Activated T-cell treated with anti-CD3 and anti-CD28 coated beads, Interleukin-2, amount 50 U/mL, for 4 hours (primary cell): ENCODE data around the gene VEGFC. TPM values are rescaled to one million over a fixed set of nuclear protein-coding genes. Genes with fewer than 3 reads are reported as not detected.

Source experiments
- ATAC-seq, 2 donors: fragments of 200-7000 bp; cut with Tn5 transposase; one replicate each; pipeline ENCODE4 v1.10.0; 2021
- DNase-seq: peaks from one replicate; pipeline ENCODE4 v3.0.0-alpha.2; 2020
- H3K27me3 Mint-ChIP-seq: one replicate; pipeline ENCODE4 v1.8.0; 2021; ENCODE audit warnings: low read depth, mixed read lengths
- H3K36me3 Mint-ChIP-seq: one replicate; pipeline ENCODE4 v1.8.0; 2022; ENCODE audit warnings: mixed read lengths; ENCODE audit not compliant: insufficient read depth
- H3K4me1 Mint-ChIP-seq: one replicate; pipeline ENCODE4 v1.8.0; 2021; ENCODE audit warnings: low read depth, mixed read lengths
- H3K4me3 Mint-ChIP-seq: one replicate; pipeline ENCODE4 v1.8.0; 2021; ENCODE audit warnings: mild to moderate bottlenecking, moderate library complexity, mixed read lengths
- H3K9me3 Mint-ChIP-seq: one replicate; pipeline ENCODE4 v1.8.0; 2021; ENCODE audit warnings: mixed read lengths
- total RNA-seq, 3 donors: library from RNA; stranded (reverse); gene quantifications; one replicate each; pipeline ENCODE4 v1.2.1, GENCODE V29; 2021

The VEGFC gene
- total RNA-seq, 3 donors from 2014 or later = 0.11 to 0.14 TPM; not detected in 1

GRCh38 chr4:176729489-176729888, 63.2 kb downstream of the VEGFC start:
- no peak for DNase-seq
- no peaks in the 10 kb centered on the region for H3K4me1 Mint-ChIP-seq
- no peak for ATAC-seq
- H3K36me3 Mint-ChIP-seq = no peaks in the 10 kb centered on the region
- H3K27me3 Mint-ChIP-seq = no peaks in the 10 kb centered on the region
- H3K9me3 Mint-ChIP-seq = no peaks in the 10 kb centered on the region
- H3K4me3 Mint-ChIP-seq = no peak overlapping the region

GRCh38 chr4:176726803-176727202, 65.9 kb downstream of the VEGFC start:
- DNase-seq = no peak
- no peaks in the 10 kb centered on the region for H3K4me1 Mint-ChIP-seq
- no peaks in the 10 kb centered on the region for H3K36me3 Mint-ChIP-seq
- ATAC-seq = no peak
- no peaks in the 10 kb centered on the region for H3K9me3 Mint-ChIP-seq
- H3K4me3 Mint-ChIP-seq = no peak overlapping the region
- H3K27me3 Mint-ChIP-seq = no peaks in the 10 kb centered on the region

- Mint-ChIP-seq H3K4me3 (no peak overlapping the region), H3K9me3 (no peaks in the 10 kb centered on the region), H3K36me3 (no peaks in the 10 kb centered on the region), H3K4me1 (no peaks in the 10 kb centered on the region), H3K27me3 (no peaks in the 10 kb centered on the region)
- no peak for ATAC-seq
- DNase-seq = no peak
These were observed 71.3 kb downstream of the VEGFC start for GRCh38 chr4:176721459-176721858.

- Mint-ChIP-seq H3K4me3 (no peak overlapping the region), H3K27me3 (no peaks in the 10 kb centered on the region), H3K4me1 (no peaks in the 10 kb centered on the region), H3K9me3 (no peaks in the 10 kb centered on the region), H3K36me3 (no peaks in the 10 kb centered on the region)
- no peak for ATAC-seq
- DNase-seq = no peak
These were observed 73.8 kb downstream of the VEGFC start for GRCh38 chr4:176718881-176719280.

GRCh38 chr4:176717237-176717636, 75.5 kb downstream of the VEGFC start:
- Mint-ChIP-seq H3K36me3 (no peaks in the 10 kb centered on the region), H3K27me3 (no peaks in the 10 kb centered on the region), H3K4me1 (no peaks in the 10 kb centered on the region), H3K9me3 (no peaks in the 10 kb centered on the region), H3K4me3 (no peak overlapping the region)
- ATAC-seq (no peak), DNase-seq (no peak)

- no peak for ATAC-seq
- no peak overlapping the region for H3K4me3 Mint-ChIP-seq
- DNase-seq = no peak
- H3K4me1 Mint-ChIP-seq = no peaks in the 10 kb centered on the region
- no peaks in the 10 kb centered on the region for H3K9me3 Mint-ChIP-seq
- H3K27me3 Mint-ChIP-seq = no peaks in the 10 kb centered on the region
- H3K36me3 Mint-ChIP-seq = no peaks in the 10 kb centered on the region
These were observed 83.3 kb downstream of the VEGFC start for GRCh38 chr4:176709417-176709816.

GRCh38 chr4:176708771-176709311, 83.9 kb downstream of the VEGFC start:
- no peaks in the 10 kb centered on the region for H3K36me3 Mint-ChIP-seq
- ATAC-seq = no peak
- H3K27me3 Mint-ChIP-seq = no peaks in the 10 kb centered on the region

GRCh38 chr4:176690716-176691115, 102.0 kb downstream of the VEGFC start:
- DNase-seq (no peak), ATAC-seq (no peak)
- Mint-ChIP-seq H3K27me3 (no peaks in the 10 kb centered on the region), H3K4me3 (no peak overlapping the region), H3K36me3 (no peaks in the 10 kb centered on the region), H3K9me3 (no peaks in the 10 kb centered on the region), H3K4me1 (no peaks in the 10 kb centered on the region)

More at GRCh38 chr4:176708771-176709311, 83.9 kb downstream of the VEGFC start:
- Mint-ChIP-seq H3K4me3 (no peak overlapping the region), H3K9me3 (no peaks in the 10 kb centered on the region), H3K4me1 (no peaks in the 10 kb centered on the region)
- no peak for DNase-seq

GRCh38 chr4:176680668-176681180, 112.0 kb downstream of the VEGFC start:
- ATAC-seq (no peak), DNase-seq (no peak)
- no peaks in the 10 kb centered on the region for H3K27me3 Mint-ChIP-seq
- H3K36me3 Mint-ChIP-seq = no peaks in the 10 kb centered on the region
- no peak overlapping the region for H3K4me3 Mint-ChIP-seq
- H3K4me1 Mint-ChIP-seq = no peaks in the 10 kb centered on the region
- H3K9me3 Mint-ChIP-seq = no peaks in the 10 kb centered on the region

- no peak overlapping the region for H3K4me3 Mint-ChIP-seq
- DNase-seq (no peak), ATAC-seq (no peak)
- no peaks in the 10 kb centered on the region for H3K4me1 Mint-ChIP-seq
- H3K36me3 Mint-ChIP-seq = no peaks in the 10 kb centered on the region
- no peaks in the 10 kb centered on the region for H3K9me3 Mint-ChIP-seq
- H3K27me3 Mint-ChIP-seq = no peaks in the 10 kb centered on the region
These were observed 115.8 kb downstream of the VEGFC start for GRCh38 chr4:176676901-176677300.

- Mint-ChIP-seq H3K36me3 (no peaks in the 10 kb centered on the region), H3K4me3 (no peak overlapping the region), H3K9me3 (no peaks in the 10 kb centered on the region), H3K27me3 (no peaks in the 10 kb centered on the region), H3K4me1 (no peaks in the 10 kb centered on the region)
- DNase-seq = no peak
- ATAC-seq = no peak
These were observed 116.9 kb downstream of the VEGFC start for GRCh38 chr4:176675810-176676209.

GRCh38 chr4:176671532-176671931, 121.2 kb downstream of the VEGFC start:
- ATAC-seq = no peak
- no peaks in the 10 kb centered on the region for H3K36me3 Mint-ChIP-seq
- no peak overlapping the region for H3K4me3 Mint-ChIP-seq
- no peaks in the 10 kb centered on the region for H3K9me3 Mint-ChIP-seq
- no peaks in the 10 kb centered on the region for H3K27me3 Mint-ChIP-seq
- no peaks in the 10 kb centered on the region for H3K4me1 Mint-ChIP-seq
- DNase-seq = no peak

- no peak for ATAC-seq
- Mint-ChIP-seq H3K4me3 (no peak overlapping the region), H3K9me3 (no peaks in the 10 kb centered on the region), H3K36me3 (no peaks in the 10 kb centered on the region), H3K27me3 (no peaks in the 10 kb centered on the region), H3K4me1 (no peaks in the 10 kb centered on the region)
- DNase-seq = no peak
These were observed 124.4 kb downstream of the VEGFC start for GRCh38 chr4:176668324-176668723.

GRCh38 chr4:176664964-176665363, 127.8 kb downstream of the VEGFC start:
- Mint-ChIP-seq H3K36me3 (no peaks in the 10 kb centered on the region), H3K4me3 (no peak overlapping the region), H3K4me1 (no peaks in the 10 kb centered on the region), H3K27me3 (no peaks in the 10 kb centered on the region), H3K9me3 (no peaks in the 10 kb centered on the region)
- DNase-seq (no peak), ATAC-seq (no peak)

GRCh38 chr4:176660561-176660960, 132.2 kb downstream of the VEGFC start:
- Mint-ChIP-seq H3K4me3 (no peak overlapping the region), H3K4me1 (no peaks in the 10 kb centered on the region), H3K9me3 (no peaks in the 10 kb centered on the region), H3K36me3 (no peaks in the 10 kb centered on the region), H3K27me3 (no peaks in the 10 kb centered on the region)
- ATAC-seq (no peak), DNase-seq (no peak)

- DNase-seq (no peak), ATAC-seq (no peak)
- no peaks in the 10 kb centered on the region for H3K36me3 Mint-ChIP-seq
- no peaks in the 10 kb centered on the region for H3K9me3 Mint-ChIP-seq
- H3K4me3 Mint-ChIP-seq = no peak overlapping the region
- H3K27me3 Mint-ChIP-seq = no peaks in the 10 kb centered on the region
- H3K4me1 Mint-ChIP-seq = no peaks in the 10 kb centered on the region
These were observed 136.6 kb downstream of the VEGFC start for GRCh38 chr4:176656108-176656507.
